MCF 10A (cell line): Measurements from ENCODE around the gene C20orf202. TPM values are rescaled to one million over a fixed set of nuclear protein-coding genes. Genes with fewer than 3 reads are reported as not detected.

Experiments
- Bru-seq: library from RNA; stranded (reverse); fragments of 400-500 nt; gene quantifications from one replicate; lab custom pipeline; 2021; lab: Mats Ljungman, UMichigan
- BruChase-seq, 2 experiments: library from RNA; stranded (reverse); fragments of 400-500 nt; gene quantifications; one replicate each; lab custom pipeline; 2021; lab: Mats Ljungman, UMichigan
- BruUV-seq: library from RNA; stranded (reverse); fragments of 400-500 nt; replicated peaks from 2 replicates; lab custom pipeline; 2021; lab: Mats Ljungman, UMichigan
- CTCF ChIA-PET: fragments of 300-600 bp; sonication (Branson Sonifier 250); formaldehyde crosslinking; extraction: SDS; loops from one replicate; lab custom pipeline; 2021; ENCODE audit warnings: antibody characterized with exemption, inconsistent platforms; lab: Yijun Ruan, JAX
- POLR2A ChIA-PET: fragments of 300-600, 350-650 bp; sonication (Branson Sonifier 250); formaldehyde crosslinking; extraction: SDS; loops from one replicate; lab custom pipeline; 2020; ENCODE audit warnings: antibody characterized with exemption, inconsistent platforms; lab: Yijun Ruan, JAX
- DNase-seq: peaks from one replicate; pipeline ENCODE4 v3.0.0-alpha.2; 2018; ENCODE audit not compliant: unreplicated experiment
- H3K27ac Mint-ChIP-seq: one replicate; pipeline ENCODE4 v1.8.0; 2022; ENCODE audit warnings: mild to moderate bottlenecking, low read depth, mixed read lengths; ENCODE audit not compliant: unreplicated experiment
- H3K27me3 Mint-ChIP-seq: one replicate; pipeline ENCODE4 v1.8.0; 2022; ENCODE audit warnings: mixed read lengths; ENCODE audit not compliant: insufficient read depth, unreplicated experiment
- H3K36me3 Mint-ChIP-seq: one replicate; pipeline ENCODE4 v1.8.0; 2022; ENCODE audit warnings: mild to moderate bottlenecking, moderate library complexity, mixed read lengths; ENCODE audit not compliant: insufficient read depth, unreplicated experiment
- H3K4me1 Mint-ChIP-seq: one replicate; pipeline ENCODE4 v1.8.0; 2022; ENCODE audit warnings: mixed read lengths; ENCODE audit not compliant: insufficient read depth, unreplicated experiment
- H3K4me3 Mint-ChIP-seq: one replicate; pipeline ENCODE4 v1.8.0; 2022; ENCODE audit warnings: mild to moderate bottlenecking, moderate library complexity, mixed read lengths; ENCODE audit not compliant: unreplicated experiment
- H3K9me3 Mint-ChIP-seq: one replicate; pipeline ENCODE4 v1.8.0; 2022; ENCODE audit warnings: mixed read lengths; ENCODE audit not compliant: unreplicated experiment
- intact Hi-C: fragments of 100-400 bp; cut with micrococcal nuclease; formaldehyde crosslinking; loops from 2 replicates; pipeline ENCODE4 v1.14.1; 2022
- long read RNA-seq: library from polyadenylated mRNA; stranded (forward); transcript quantifications from one replicate; pipeline ENCODE4 v2.0.0, GENCODE V29; 2022
- total RNA-seq: library from RNA; stranded (reverse); gene quantifications from 2 replicates; pipeline ENCODE4 v1.2.3, GENCODE V29; 2022
- TF ChIP-seq, protein P1 (sequence below): fragments of 200-600 bp; IDR thresholded peaks from one replicate; pipeline ENCODE4 v1.8.0; 2022; ENCODE audit warnings: antibody characterized with exemption, mild to moderate bottlenecking; ENCODE audit not compliant: unreplicated experiment

The C20orf202 gene
- not detected in 2 replicates for total RNA-seq
- not detected for Bru-seq, nascent RNA
- BruChase-seq, experiment 1, labeled RNA remaining after a 6-hour chase, result not detected
- not detected for BruChase-seq, experiment 2, labeled RNA remaining after a 2-hour chase
- long read RNA-seq, result 0 reads

DNA sequence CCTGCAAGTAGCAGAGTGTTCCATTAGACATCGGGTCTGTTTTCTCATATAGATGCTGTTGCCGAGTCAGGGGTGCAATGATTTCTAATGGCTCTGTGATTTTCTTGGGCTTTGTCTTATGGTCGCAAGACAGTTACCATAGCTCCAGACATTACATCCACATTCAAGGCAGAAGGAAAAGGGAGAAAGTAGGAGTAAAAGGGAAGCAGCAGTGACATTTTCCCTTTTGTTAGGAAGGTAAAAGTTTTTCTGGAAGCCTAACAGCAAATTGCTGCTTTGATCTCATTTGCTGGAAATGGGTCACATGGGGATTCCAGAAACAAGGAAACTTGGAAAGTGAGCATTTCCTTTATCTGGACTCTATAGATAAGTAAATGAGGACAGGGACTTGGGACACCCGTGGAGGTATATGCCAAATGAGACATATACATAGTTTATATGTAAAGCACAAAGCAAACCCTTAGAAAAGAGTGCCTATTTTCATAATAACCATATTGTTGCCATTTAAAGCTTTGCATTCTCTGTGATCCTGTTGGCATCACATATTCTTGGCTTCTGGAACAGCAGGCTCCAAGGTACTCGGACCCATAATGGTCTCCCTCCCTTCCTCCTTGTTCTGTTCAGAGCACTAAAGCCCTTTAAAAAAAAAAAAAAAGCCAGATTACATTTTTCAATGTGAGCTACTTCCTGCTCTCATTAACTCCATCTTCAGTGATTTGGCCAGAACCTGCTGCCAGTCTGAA, at the start of gene C20orf202:
TSS of gene C20orf202 (plus strand) at position 693 of the 743 bp plus-strand sequence. CDS start 132 bp downstream, outside the sequence.
- BruUV-seq, result no TSS peak
- peaks cover 6% of the 10 kb centered on the region for H3K36me3 Mint-ChIP-seq
- H3K9me3 Mint-ChIP-seq, result no peaks in the 10 kb centered on the region
- TF ChIP-seq, protein P1, sequence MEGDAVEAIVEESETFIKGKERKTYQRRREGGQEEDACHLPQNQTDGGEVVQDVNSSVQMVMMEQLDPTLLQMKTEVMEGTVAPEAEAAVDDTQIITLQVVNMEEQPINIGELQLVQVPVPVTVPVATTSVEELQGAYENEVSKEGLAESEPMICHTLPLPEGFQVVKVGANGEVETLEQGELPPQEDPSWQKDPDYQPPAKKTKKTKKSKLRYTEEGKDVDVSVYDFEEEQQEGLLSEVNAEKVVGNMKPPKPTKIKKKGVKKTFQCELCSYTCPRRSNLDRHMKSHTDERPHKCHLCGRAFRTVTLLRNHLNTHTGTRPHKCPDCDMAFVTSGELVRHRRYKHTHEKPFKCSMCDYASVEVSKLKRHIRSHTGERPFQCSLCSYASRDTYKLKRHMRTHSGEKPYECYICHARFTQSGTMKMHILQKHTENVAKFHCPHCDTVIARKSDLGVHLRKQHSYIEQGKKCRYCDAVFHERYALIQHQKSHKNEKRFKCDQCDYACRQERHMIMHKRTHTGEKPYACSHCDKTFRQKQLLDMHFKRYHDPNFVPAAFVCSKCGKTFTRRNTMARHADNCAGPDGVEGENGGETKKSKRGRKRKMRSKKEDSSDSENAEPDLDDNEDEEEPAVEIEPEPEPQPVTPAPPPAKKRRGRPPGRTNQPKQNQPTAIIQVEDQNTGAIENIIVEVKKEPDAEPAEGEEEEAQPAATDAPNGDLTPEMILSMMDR, result no peak
- no peak within 1 kb of the TSS for H3K4me3 Mint-ChIP-seq
- POLR2A ChIA-PET, result no interaction called here
- DNase-seq, result no peak
- intact Hi-C loops, result no loop called here
- CTCF ChIA-PET, result interaction anchor here (0.6 to 1.4 kb wide), 5 partner anchors 9 to 388 kb away, joined by 3 to 7 read pairs (median 3); no protein-coding TSS in a partner anchor
- H3K27me3 Mint-ChIP-seq, result peaks cover 23% of the 10 kb centered on the region
- H3K4me1 Mint-ChIP-seq, result no peaks in the 10 kb centered on the region
- no peak within 1 kb of the TSS for H3K27ac Mint-ChIP-seq

DNA sequence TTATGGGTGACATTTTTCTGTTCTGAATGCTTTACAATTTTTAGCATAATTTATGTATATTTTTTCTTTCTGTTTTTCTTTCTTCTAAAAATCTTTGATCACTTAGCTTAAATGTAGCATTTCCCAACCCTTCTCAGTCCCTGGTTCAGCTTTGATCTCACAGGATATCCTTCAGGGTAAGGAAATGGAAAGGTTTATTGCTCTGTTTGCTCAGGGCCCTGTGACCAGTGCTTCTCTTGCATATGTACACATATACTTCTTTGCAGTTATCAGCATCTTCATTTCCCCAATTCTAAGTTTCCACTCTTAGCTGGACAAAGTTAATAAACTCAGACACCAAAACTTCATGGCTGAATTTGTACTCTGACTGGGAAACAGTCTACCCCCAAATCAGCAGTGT, 49.0 kb upstream of the C20orf202 start:
- POLR2A ChIA-PET, result interaction anchor here (1.0 kb wide), 1 partner anchor 17 kb away, joined by 5 read pairs; no protein-coding TSS in a partner anchor
- CTCF ChIA-PET, result interaction anchor here (0.7 to 1.2 kb wide), 2 partner anchors 24 to 61 kb away, joined by 3 to 4 read pairs; no protein-coding TSS in a partner anchor
- H3K27ac Mint-ChIP-seq, result no peak overlapping the region
- no peaks in the 10 kb centered on the region for H3K27me3 Mint-ChIP-seq
- H3K4me3 Mint-ChIP-seq, result no peak overlapping the region
- no peak for DNase-seq
- BruUV-seq, result no TSS peak
- TF ChIP-seq, protein P1, result no peak
- no peaks in the 10 kb centered on the region for H3K9me3 Mint-ChIP-seq
- intact Hi-C loops, result no loop called here
- H3K4me1 Mint-ChIP-seq, result peaks cover 5% of the 10 kb centered on the region
- H3K36me3 Mint-ChIP-seq, result peaks cover 48% of the 10 kb centered on the region

DNA sequence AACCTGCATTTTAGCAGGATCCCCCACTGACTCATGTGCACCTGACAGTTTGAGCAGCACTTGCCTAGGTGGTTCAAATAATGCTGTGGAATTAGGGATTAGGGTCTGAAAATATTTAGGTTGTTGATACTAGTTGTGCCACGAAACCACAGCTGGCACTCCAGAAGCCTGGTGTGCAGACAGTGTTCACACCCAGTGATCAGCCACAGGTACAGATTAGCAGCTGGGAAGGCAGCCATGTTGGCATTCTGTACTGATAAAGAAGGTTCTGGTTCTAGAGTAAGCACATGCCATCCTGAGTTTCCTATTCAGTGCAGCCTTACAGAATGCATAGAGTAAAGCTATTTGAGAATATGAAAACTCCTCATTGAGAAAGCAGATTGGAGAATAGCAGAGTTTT, 48.6 kb upstream of the C20orf202 start:
- intact Hi-C loops, result no loop called here
- Mint-ChIP-seq H3K4me3 (no peak overlapping the region), H3K27ac (no peak overlapping the region), H3K9me3 (no peaks in the 10 kb centered on the region), H3K27me3 (no peaks in the 10 kb centered on the region), H3K36me3 (peaks cover 52% of the 10 kb centered on the region), H3K4me1 (peaks cover 5% of the 10 kb centered on the region)
- BruUV-seq, result no TSS peak
- CTCF ChIA-PET, result interaction anchor here (0.5 to 1.2 kb wide), 4 partner anchors 15 to 354 kb away, joined by 3 to 4 read pairs (median 3); no protein-coding TSS in a partner anchor
- POLR2A ChIA-PET, result interaction anchor here (1.0 kb wide), 1 partner anchor 17 kb away, joined by 5 read pairs; no protein-coding TSS in a partner anchor
- TF ChIP-seq, protein P1, result no peak
- no peak for DNase-seq

GRCh38 chr20:1155342-1155741, 47.9 kb upstream of the C20orf202 start:
- POLR2A ChIA-PET, result no interaction called here
- Mint-ChIP-seq H3K27me3 (no peaks in the 10 kb centered on the region), H3K4me3 (no peak overlapping the region), H3K27ac (no peak overlapping the region), H3K9me3 (no peaks in the 10 kb centered on the region), H3K4me1 (peaks cover 5% of the 10 kb centered on the region), H3K36me3 (peaks cover 59% of the 10 kb centered on the region)
- TF ChIP-seq, protein P1, result no peak
- CTCF ChIA-PET, result interaction anchor here (0.5 to 1.2 kb wide), 3 partner anchors 16 to 354 kb away, joined by 3 read pairs; no protein-coding TSS in a partner anchor
- intact Hi-C loops, result no loop called here
- BruUV-seq, result no TSS peak
- no peak for DNase-seq
